H1 (cell line): ENCODE data around the gene KCNJ4. TPM values are rescaled to one million over a fixed set of nuclear protein-coding genes. Genes with fewer than 3 reads are reported as not detected.

Experiments
- CTCF ChIA-PET: fragments of 300-600 bp; sonication (Branson Sonifier 250); formaldehyde crosslinking; loops from one replicate; lab custom pipeline; 2021; ENCODE audit not compliant: partially characterized antibody; lab: Charles Lee
- POLR2A ChIA-PET: fragments of 300-600 bp; sonication (Branson Sonifier 250); formaldehyde crosslinking; loops from one replicate; lab custom pipeline; 2021; ENCODE audit warnings: inconsistent platforms; ENCODE audit not compliant: partially characterized antibody; lab: Charles Lee
- DNase-seq, 2 experiments: peaks; one replicate each; pipeline versions ENCODE4 v3.0.0 to v3.0.0-alpha.2; 2010 to 2022; ENCODE audit warnings: low spot score in 2 of 2, low read depth in 1 of 2, mixed read lengths in 1 of 2
- FAIRE-seq: peaks from 2 replicates; lab custom pipeline; 2011; peaks lifted over from hg19 to GRCh38; lab: Jason Lieb, UNC
- H2AFZ ChIP-seq: 2 replicates; pipeline ENCODE4 v1.8.1; 2012; ENCODE audit warnings: low read length, inconsistent platforms
- H2AK5ac ChIP-seq: 2 replicates; pipeline ENCODE4 v1.6.1; 2013; ENCODE audit warnings: low read depth, low read length
- H2BK120ac ChIP-seq: replicated peaks from 2 replicates; pipeline ENCODE3; 2013; ENCODE audit warnings: low read depth, low read length, inconsistent platforms
- H2BK12ac ChIP-seq: 2 replicates; pipeline ENCODE4 v1.6.1; 2013; ENCODE audit warnings: low read depth, low read length
- H2BK15ac ChIP-seq: 2 replicates; pipeline ENCODE4 v1.6.1; 2013; ENCODE audit warnings: low read length
- H2BK20ac ChIP-seq: 2 replicates; pipeline ENCODE4 v1.6.1; 2013; ENCODE audit warnings: low read length
- H2BK5ac ChIP-seq: 2 replicates; pipeline ENCODE4 v1.6.1; 2013; ENCODE audit warnings: low read depth, low read length
- H3K14ac ChIP-seq: 2 replicates; pipeline ENCODE4 v1.6.1; 2013; ENCODE audit warnings: inconsistent platforms; ENCODE audit not compliant: insufficient read length
- H3K18ac ChIP-seq: 2 replicates; pipeline ENCODE4 v1.6.1; 2013; ENCODE audit warnings: low read length; ENCODE audit errors: extremely low read depth
- H3K23ac ChIP-seq: 2 replicates; pipeline ENCODE4 v1.6.1; 2013; ENCODE audit warnings: inconsistent platforms; ENCODE audit not compliant: insufficient read length
- H3K23me2 ChIP-seq: 2 replicates; pipeline ENCODE4 v1.6.1; 2013; ENCODE audit warnings: low read depth, low read length
- H3K27ac ChIP-seq: 2 replicates; pipeline ENCODE4 v1.6.1; 2011; ENCODE audit warnings: low read depth, low read length, inconsistent platforms
- H3K27me3 ChIP-seq, 4 experiments: replicated peaks in 1 of 4; 1 replicate in 1 of 4; 2 replicates in 3 of 4; pipeline versions ENCODE4 v1.6.1 to v1.8.1; 2011 to 2013; ENCODE audit warnings: low read length in 3 of 4, mild to moderate bottlenecking in 3 of 4, inconsistent platforms in 2 of 4, mixed read lengths in 2 of 4, moderate library complexity in 1 of 4; ENCODE audit not compliant: control insufficient read depth in 3 of 4, insufficient read depth in 3 of 4; ENCODE audit errors: extremely low read depth in 1 of 4
- H3K36me3 ChIP-seq, 4 experiments: 2 replicates each; pipeline versions ENCODE4 v1.6.1 to v1.8.1; 2011 to 2013; ENCODE audit warnings: mild to moderate bottlenecking in 4 of 4, low read length in 3 of 4, moderate library complexity in 2 of 4, control low read depth in 1 of 4, inconsistent platforms in 1 of 4; ENCODE audit not compliant: insufficient read depth in 4 of 4, control insufficient read depth in 2 of 4
- H3K4ac ChIP-seq: replicated peaks from 2 replicates; pipeline ENCODE3; 2013; ENCODE audit warnings: low read length, low read depth, mixed read lengths, inconsistent platforms; ENCODE audit not compliant: insufficient read length
- H3K4me1 ChIP-seq, 4 experiments: replicated peaks in 1 of 4; 1 replicate in 1 of 4; 2 replicates in 3 of 4; pipeline versions ENCODE4 v1.6.1 to v1.8.1; 2011 to 2013; ENCODE audit warnings: low read length in 3 of 4, inconsistent platforms in 2 of 4, mixed read lengths in 1 of 4; ENCODE audit not compliant: insufficient read depth in 4 of 4, control insufficient read depth in 3 of 4
- H3K4me2 ChIP-seq, 2 experiments: 2 replicates each; pipeline versions ENCODE4 v1.6.1 to v1.8.1; 2011 to 2013; ENCODE audit warnings: low read depth in 2 of 2, low read length in 2 of 2, control low read depth in 1 of 2, inconsistent platforms in 1 of 2, mild to moderate bottlenecking in 1 of 2; ENCODE audit not compliant: insufficient read depth in 1 of 2
- H3K4me3 ChIP-seq, 4 experiments: fragments of 200-600, 300-600 bp in 1 of 4; sonication (generic), shearing (Covaris generic), sonication (Bioruptor Twin) in 1 of 4; 2 replicates each; pipeline versions ENCODE4 v1.5.1 to v1.8.1; 2011 to 2016; ENCODE audit warnings: low read length in 4 of 4, low read depth in 3 of 4, control low read depth in 2 of 4, inconsistent platforms in 2 of 4, mild to moderate bottlenecking in 2 of 4, mixed read lengths in 1 of 4, moderate library complexity in 1 of 4; ENCODE audit not compliant: insufficient read depth in 2 of 4; ENCODE audit errors: extremely low read depth in 1 of 4
- H3K56ac ChIP-seq: replicated peaks from 2 replicates; pipeline ENCODE3; 2013; ENCODE audit warnings: low read depth, mild to moderate bottlenecking, mixed read lengths, low read length, inconsistent platforms; ENCODE audit not compliant: insufficient read length
- H3K79me1 ChIP-seq: 2 replicates; pipeline ENCODE4 v1.6.1; 2013; ENCODE audit warnings: low read depth, low read length, control low read depth
- H3K79me2 ChIP-seq, 2 experiments: 2 replicates each; pipeline versions ENCODE4 v1.6.1 to v1.8.1; 2012 to 2013; ENCODE audit warnings: low read length in 2 of 2, mild to moderate bottlenecking in 2 of 2, inconsistent platforms in 1 of 2; ENCODE audit not compliant: insufficient read depth in 2 of 2, control insufficient read depth in 1 of 2
- H3K9ac ChIP-seq, 4 experiments: replicated peaks in 1 of 4; 1 replicate in 1 of 4; 2 replicates in 3 of 4; pipeline versions ENCODE4 v1.6.1 to v1.8.1; 2011 to 2013; ENCODE audit warnings: low read depth in 3 of 4, low read length in 3 of 4, control low read depth in 2 of 4, mild to moderate bottlenecking in 2 of 4, moderate library complexity in 2 of 4, inconsistent platforms in 1 of 4; ENCODE audit errors: extremely low read depth in 1 of 4
- H3K9me3 ChIP-seq, 2 experiments: 2 replicates each; pipeline versions ENCODE4 v1.6.1 to v1.8.1; 2012 to 2013; ENCODE audit warnings: mild to moderate bottlenecking in 2 of 2, moderate library complexity in 2 of 2, control low read depth in 1 of 2, inconsistent platforms in 1 of 2, low read depth in 1 of 2, low read length in 1 of 2, mixed read lengths in 1 of 2; ENCODE audit not compliant: insufficient read depth in 2 of 2
- H4K20me1 ChIP-seq, 2 experiments: replicated peaks in 1 of 2; 2 replicates each; pipeline versions ENCODE3 to v1.8.1; 2011 to 2013; ENCODE audit warnings: inconsistent platforms in 2 of 2, low read length in 2 of 2, mild to moderate bottlenecking in 1 of 2; ENCODE audit not compliant: insufficient read depth in 2 of 2, control insufficient read depth in 1 of 2
- H4K5ac ChIP-seq: 2 replicates; pipeline ENCODE4 v1.6.1; 2013; ENCODE audit warnings: low read length, low read depth, mixed read lengths, inconsistent platforms; ENCODE audit not compliant: insufficient read length
- H4K8ac ChIP-seq: 2 replicates; pipeline ENCODE4 v1.8.0; 2013; ENCODE audit warnings: mild to moderate bottlenecking, moderate library complexity, low read length, inconsistent platforms; ENCODE audit not compliant: insufficient read depth; ENCODE audit errors: extremely low read depth
- H4K91ac ChIP-seq: replicated peaks from 2 replicates; pipeline ENCODE3; 2013; ENCODE audit warnings: low read length, mixed read lengths, inconsistent platforms; ENCODE audit not compliant: insufficient read length
- CHD1 ChIP-seq: IDR thresholded peaks from 2 replicates; pipeline ENCODE4 v1.6.1; 2012; ENCODE audit warnings: low read depth, low read length, improper control_type of control experiment
- CHD2 ChIP-seq: IDR thresholded peaks from 2 replicates; pipeline ENCODE4 v1.6.1; 2012; ENCODE audit warnings: low read length, improper control_type of control experiment
- EZH2 ChIP-seq: fragments of 200-600 bp; sonication (generic); IDR thresholded peaks from 2 replicates; pipeline ENCODE4 v1.7.1; 2012; ENCODE audit warnings: low read depth, mild to moderate bottlenecking, moderate library complexity, low read length, inconsistent platforms; ENCODE audit not compliant: severe bottlenecking
- POU5F1 ChIP-seq: IDR thresholded peaks from 2 replicates; pipeline ENCODE4 v1.6.1; 2011; ENCODE audit warnings: low read depth, mild to moderate bottlenecking, low read length, moderate library complexity
- RBBP5 ChIP-seq: IDR thresholded peaks from 2 replicates; pipeline ENCODE4 v1.7.1; 2012; ENCODE audit warnings: low read depth, mild to moderate bottlenecking, inconsistent platforms, low read length, moderate library complexity, borderline replicate concordance
- RXRA ChIP-seq: IDR thresholded peaks from 2 replicates; pipeline ENCODE4 v1.6.1; 2011; ENCODE audit warnings: low read depth, mild to moderate bottlenecking, low read length, moderate library complexity; ENCODE audit not compliant: insufficient read depth
- SIN3A ChIP-seq, 2 experiments: IDR thresholded peaks in 1 of 2; conservative IDR thresholded peaks in 1 of 2; 2 replicates each; pipeline ENCODE4 v1.6.1; 2011 to 2012; ENCODE audit warnings: low read length in 2 of 2, improper control_type of control experiment in 1 of 2, low read depth in 1 of 2, mild to moderate bottlenecking in 1 of 2
- SUZ12 ChIP-seq: fragments of 200-600 bp; sonication (generic); IDR thresholded peaks from 2 replicates; pipeline ENCODE4 v1.6.1; 2012; ENCODE audit warnings: mild to moderate bottlenecking, inconsistent platforms, low read length, moderate library complexity, mixed read lengths
- WGBS, 2 experiments: shearing (Covaris generic) in 1 of 2; methylation state at CpG; one replicate each; pipeline versions ENCODE4 v1.1.6 to v1.1.7; 2013 to 2015; ENCODE audit warnings: low lambda C conversion rate in 2 of 2, mixed read lengths in 2 of 2, inconsistent platforms in 1 of 2, low coverage in 1 of 2, missing lambda C conversion rate in 1 of 2; ENCODE audit not compliant: insufficient replicate concordance in 2 of 2, insufficient coverage in 1 of 2, insufficient read length in 1 of 2; ENCODE audit errors: extremely low coverage in 1 of 2, missing lambda C conversion rate in 1 of 2; 5-methylcytosine and 5-hydroxymethylcytosine counted together
- polyA plus RNA-seq, 7 experiments: library from polyadenylated mRNA; depleted of rRNA in 3 of 7; stranded (reverse) in 5 of 7; unstranded in 2 of 7; fragments of >200 nt in 5 of 7; fragments of 200-250 nt in 2 of 7; gene quantifications; 1 replicate in 5 of 7; 2 replicates in 1 of 7; 4 replicates in 1 of 7; pipeline versions ENCODE4 v1.2.1 to v1.2.3, GENCODE V29; 2011 to 2013; ENCODE audit warnings: missing spikeins in 2 of 7, mixed read lengths in 2 of 7
- total RNA-seq: library from RNA; stranded (reverse); fragmentation: NEBNext Ultra II Directional; extraction: Animal tissue kit (Norgen Biotek cat#: 25700); gene quantifications from 2 replicates; pipeline ENCODE4 v1.2.1, GENCODE V29; 2021

Gene KCNJ4
- total and polyA plus RNA-seq, 2 of the 8 experiments (the other 6 are each of a cell fraction or from before 2014, with no cell fraction given): 1.4 to 2.2 TPM

GRCh38 chr22:38454353-38455075 lies 485 bp downstream of the KCNJ4 start:
- TF ChIP-seq RBBP5: 0 out of 2 replicates have a peak, but pooled peaks have one; percentile 14
- no peak for TF ChIP-seq CHD2
- no peak for TF ChIP-seq POU5F1
- peak; percentile 87; the same call in 1 of the 2 replicates for TF ChIP-seq RXRA
- 0 out of 4 replicates have a peak, but pooled peaks of 1 of the 2 experiments have one; percentile 29 for TF ChIP-seq SIN3A (conservative IDR thresholded peaks at IDR 0.05 in 1 of 2, IDR thresholded peaks at IDR 0.05 in 1 of 2; ENCODE audit: low read depth in 1 of 2, low read length in 2 of 2)
- no peak for TF ChIP-seq CHD1
- TF ChIP-seq EZH2: peak; percentile 80
- peak; percentile 66; the same call in 1 of the 2 replicates for TF ChIP-seq SUZ12
- TF ChIP-seq, all 59 proteins: peak for 5
- Histone ChIP-seq H4K5ac (no peak overlapping the region), H3K36me3 (no peaks in the 10 kb centered on the region; a peak in 1 of 8 replicates), H3K4me1 (peaks cover 0 to 18% (median 9%) of the 10 kb centered on the region in 4 experiments; a peak in 6 of 7 replicates), H3K79me1 (no peaks in the 10 kb centered on the region), H3K23ac (no peak overlapping the region), H3K4me3 (peak overlapping the region; percentile 34 to 62 (median 44)), H3K79me2 (no peaks in the 10 kb centered on the region), H4K8ac (no peak overlapping the region), H2BK120ac (no peak overlapping the region), H3K4me2 (peak overlapping the region; percentile 64 to 65), H2AFZ (no peak overlapping the region), H2AK5ac (0 out of 2 replicates have a peak overlapping the region, but pooled peaks have one; percentile 65), H3K27me3 (peaks cover 15 to 42% (median 35%) of the 10 kb centered on the region in 4 experiments), H2BK5ac (no peak overlapping the region), H3K27ac (no peak overlapping the region), H3K56ac (no peak overlapping the region), H3K9me3 (no peaks in the 10 kb centered on the region), H2BK15ac (no peak overlapping the region; the same call in 1 of the 2 replicates), H2BK12ac (0 out of 2 replicates have a peak overlapping the region, but pooled peaks have one; percentile 68), H3K4ac (no peak overlapping the region), H3K23me2 (peaks cover 17% of the 10 kb centered on the region; the same call in 1 of the 2 replicates), H4K20me1 (peaks cover 5 to 10% of the 10 kb centered on the region in 2 experiments), H4K91ac (no peak overlapping the region), H3K9ac (no peak overlapping the region), H3K18ac (peak overlapping the region; percentile 48), H2BK20ac (no peak overlapping the region), H3K14ac (no peak overlapping the region)
- ChIA-PET POLR2A (interaction anchor here (1.0 to 1.1 kb wide), 2 partner anchors 35 to 109 kb away, joined by 3 read pairs; no protein-coding TSS in a partner anchor), CTCF (interaction anchor here (0.9 to 2.5 kb wide), 4 partner anchors 12 to 117 kb away, joined by 3 to 9 read pairs (median 5); no protein-coding TSS in a partner anchor)
- WGBS, 2 experiments: 13% methylated on average over 31 of the region's 67 CpGs; no CpG with 5 or more reads in 1 of the 2 experiments
- FAIRE-seq: no peak
- DNase-seq: no peak
